ENCODE measurements around the gene TMBIM1.

DNA sequence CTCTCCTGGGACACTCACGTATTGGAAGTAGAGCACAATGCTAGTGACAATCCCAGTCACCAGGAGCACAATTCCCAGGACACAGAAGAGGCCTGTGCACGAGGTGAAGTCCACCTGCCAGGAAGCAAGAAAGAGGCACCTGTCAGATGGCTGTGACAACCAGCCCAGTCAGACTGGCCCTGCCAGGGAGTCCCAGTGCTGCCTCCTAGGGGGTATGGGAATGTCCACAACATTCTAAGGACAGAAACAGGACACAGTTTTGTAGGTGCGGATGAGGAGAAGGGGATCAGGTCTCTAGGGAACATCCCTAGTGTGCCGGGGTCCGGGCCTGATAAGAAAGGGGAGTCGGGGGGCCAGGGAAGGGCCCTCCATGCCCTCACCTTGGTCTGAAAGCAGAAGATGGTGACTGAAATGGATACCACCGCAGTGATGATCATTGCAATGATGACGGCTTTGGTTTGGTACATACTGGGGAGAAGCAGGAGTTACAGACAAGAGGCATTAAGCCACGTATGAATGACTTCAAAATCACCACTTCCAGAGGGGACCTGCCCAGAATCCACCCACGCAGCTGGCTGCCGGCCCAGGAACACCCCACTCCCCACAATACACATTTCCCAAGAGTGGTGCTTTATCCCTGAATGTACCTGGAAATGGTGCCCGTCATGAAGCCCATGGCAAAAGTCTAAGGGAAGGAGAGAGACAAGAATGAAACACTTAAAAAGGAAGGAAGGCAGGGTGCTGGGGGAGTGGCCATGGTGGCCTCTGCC lies 15.1 kb downstream of the TMBIM1 start:
- TF ChIP-seq, protein P1, sequence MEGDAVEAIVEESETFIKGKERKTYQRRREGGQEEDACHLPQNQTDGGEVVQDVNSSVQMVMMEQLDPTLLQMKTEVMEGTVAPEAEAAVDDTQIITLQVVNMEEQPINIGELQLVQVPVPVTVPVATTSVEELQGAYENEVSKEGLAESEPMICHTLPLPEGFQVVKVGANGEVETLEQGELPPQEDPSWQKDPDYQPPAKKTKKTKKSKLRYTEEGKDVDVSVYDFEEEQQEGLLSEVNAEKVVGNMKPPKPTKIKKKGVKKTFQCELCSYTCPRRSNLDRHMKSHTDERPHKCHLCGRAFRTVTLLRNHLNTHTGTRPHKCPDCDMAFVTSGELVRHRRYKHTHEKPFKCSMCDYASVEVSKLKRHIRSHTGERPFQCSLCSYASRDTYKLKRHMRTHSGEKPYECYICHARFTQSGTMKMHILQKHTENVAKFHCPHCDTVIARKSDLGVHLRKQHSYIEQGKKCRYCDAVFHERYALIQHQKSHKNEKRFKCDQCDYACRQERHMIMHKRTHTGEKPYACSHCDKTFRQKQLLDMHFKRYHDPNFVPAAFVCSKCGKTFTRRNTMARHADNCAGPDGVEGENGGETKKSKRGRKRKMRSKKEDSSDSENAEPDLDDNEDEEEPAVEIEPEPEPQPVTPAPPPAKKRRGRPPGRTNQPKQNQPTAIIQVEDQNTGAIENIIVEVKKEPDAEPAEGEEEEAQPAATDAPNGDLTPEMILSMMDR (IDR thresholded peaks at IDR 0.05; ENCODE audit: low read depth, low read length, poor library complexity, severe bottlenecking) = no peak
- TF ChIP-seq EZH2phosphoT487 (IDR thresholded peaks at IDR 0.05; ENCODE audit: borderline replicate concordance, low read length) = no peak
